D721Med (cell line): Measurements from ENCODE around the gene FXYD5.

Experiments used
- DNase-seq: peaks from one replicate; pipeline ENCODE4 v3.0.0; 2011; ENCODE audit warnings: low spot score; ENCODE audit not compliant: insufficient read length
- FAIRE-seq: peaks from 2 replicates; lab custom pipeline; 2011; peaks lifted over from hg19 to GRCh38; lab: Jason Lieb, UNC
- CTCF ChIP-seq: IDR thresholded peaks from 2 replicates; pipeline ENCODE4 v1.5.1; 2012; ENCODE audit warnings: mild to moderate bottlenecking, control low read depth; ENCODE audit not compliant: insufficient read depth; ENCODE audit errors: missing control alignments

Gene FXYD5

DNA sequence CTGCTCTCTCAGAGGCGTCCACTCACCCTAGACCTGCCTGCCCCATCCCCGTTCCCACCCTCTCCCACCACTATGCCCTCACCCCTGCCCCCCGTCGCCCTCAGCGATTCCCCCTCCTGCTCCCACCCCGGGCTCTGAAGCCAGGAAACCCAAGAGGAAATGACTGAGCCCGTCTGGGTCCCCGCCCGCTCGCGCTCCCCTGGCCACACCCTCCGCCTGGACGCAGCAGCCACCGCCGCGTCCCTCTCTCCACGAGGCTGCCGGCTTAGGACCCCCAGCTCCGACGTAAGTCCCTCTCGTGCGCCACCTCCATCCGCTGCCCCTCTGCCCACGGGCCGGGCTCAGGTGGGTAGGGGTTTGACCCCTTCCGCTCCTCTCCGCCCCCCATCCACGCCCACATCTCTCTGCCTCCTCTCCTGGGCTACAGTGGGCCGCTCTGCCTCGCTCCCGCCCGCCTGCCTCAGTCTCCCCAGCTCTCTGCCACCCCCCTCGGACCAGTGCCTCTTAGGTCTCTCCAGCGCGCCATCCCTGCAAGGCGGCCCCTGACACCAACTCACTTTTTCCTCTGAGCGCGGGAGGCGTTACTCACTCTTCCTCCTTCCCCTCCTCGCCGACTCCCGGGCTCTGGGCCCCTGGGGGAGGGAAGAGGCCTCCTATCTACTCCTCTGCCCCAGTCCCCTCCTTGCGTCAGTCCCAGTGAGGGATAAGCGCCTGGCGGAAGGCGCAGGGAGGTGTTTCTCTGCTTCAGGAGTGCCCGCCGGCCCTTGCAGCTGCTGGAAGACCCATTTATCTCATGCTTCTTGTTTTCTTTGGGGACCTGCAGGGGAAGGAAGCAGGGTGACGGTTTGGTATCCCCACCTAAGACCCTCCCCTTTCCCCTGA, at the start of gene FXYD5:
FXYD5 (plus strand) TSS at position 211 of the 882 bp plus-strand sequence. CDS start 816 bp downstream, outside the sequence.
- FAIRE-seq (no peak), DNase-seq (no peak)
- no peak for TF ChIP-seq CTCF

GRCh38 chr19:35105047-35105410, 49.5 kb upstream of the FXYD5 start:
- no peak for DNase-seq
- TF ChIP-seq CTCF, result no peak
- FAIRE-seq, result no peak

DNA sequence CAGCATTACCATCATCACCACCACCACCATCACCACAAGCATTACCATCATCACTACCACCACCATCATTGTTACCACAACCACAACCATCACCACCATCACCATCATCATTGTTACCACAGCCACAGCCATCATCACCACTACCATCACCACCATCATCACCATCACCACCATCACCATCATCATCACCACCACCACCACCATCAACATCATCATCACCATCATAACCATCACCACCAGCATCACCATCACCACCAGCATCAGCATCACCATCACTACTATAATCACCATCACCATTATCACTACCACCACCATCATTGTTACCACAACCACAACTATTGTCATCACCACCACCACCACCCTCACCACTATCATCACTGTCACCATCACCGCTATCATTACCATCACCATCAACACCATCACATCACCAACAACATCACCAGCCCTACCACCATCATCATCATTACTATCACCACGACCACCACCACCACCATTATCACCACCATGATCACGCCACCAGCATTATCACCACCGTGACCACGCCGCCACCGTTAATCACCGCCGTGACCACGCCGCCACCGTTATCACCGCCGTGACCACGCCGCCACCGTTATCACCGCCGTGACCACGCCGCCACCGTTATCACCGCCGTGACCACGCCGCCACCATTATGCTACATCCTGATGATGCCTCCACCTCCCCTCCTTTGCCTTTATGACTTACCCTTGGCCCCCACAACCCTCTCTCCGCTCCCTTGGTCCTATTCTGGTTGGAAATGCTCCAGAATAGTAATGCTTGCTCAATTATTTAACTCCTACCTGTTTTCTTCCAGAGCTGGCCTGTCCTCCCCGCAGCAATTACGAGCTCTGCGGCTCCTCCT, 48.9 kb upstream of the FXYD5 start:
- no peak for TF ChIP-seq CTCF
- no peak for DNase-seq
- FAIRE-seq, result no peak

DNA sequence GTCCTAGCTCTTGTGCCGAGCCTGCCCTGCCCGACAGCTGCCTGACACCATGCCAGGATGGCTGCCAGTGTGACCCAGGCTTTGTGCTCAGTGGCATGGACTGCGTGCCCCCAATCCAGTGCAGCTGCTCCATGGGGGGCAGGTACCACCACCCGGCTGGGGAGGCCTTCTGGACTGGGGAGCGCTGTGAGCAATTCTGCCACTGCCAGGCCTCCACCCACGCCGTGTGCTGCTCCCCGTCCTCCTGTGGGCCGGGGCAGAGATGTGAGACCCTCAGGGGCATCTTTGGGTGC, 48.3 kb upstream of the FXYD5 start:
- no peak for TF ChIP-seq CTCF
- FAIRE-seq (no peak), DNase-seq (no peak)

- FAIRE-seq (no peak), DNase-seq (no peak)
- no peak for TF ChIP-seq CTCF
Observed at GRCh38 chr19:35106898-35107541, 47.5 kb upstream of the FXYD5 start.

- TF ChIP-seq CTCF, result no peak
- FAIRE-seq (no peak), DNase-seq (no peak)
Observed at GRCh38 chr19:35107545-35107944, 47.0 kb upstream of the FXYD5 start.
